GM12878 (cell line): Measurements from ENCODE around the gene PGAP3. TPM values are rescaled to one million over a fixed set of nuclear protein-coding genes. Genes with fewer than 3 reads are reported as not detected.

Source experiments
- ATAC-seq: fragments of 200-7000 bp; cut with Tn5 transposase; 3 replicates; pipeline ENCODE4 v1.9.1; 2020; ENCODE audit warnings: mild to moderate bottlenecking, moderate library complexity
- BruUV-seq: library from RNA; stranded (reverse); fragments of 400-500 nt; replicated peaks from 2 replicates; lab custom pipeline; 2021; lab: Mats Ljungman, UMichigan
- CTCF ChIA-PET: fragments of 300-600 bp; sonication (Branson Sonifier 250); formaldehyde crosslinking; extraction: SDS; loops from one replicate; lab custom pipeline; 2021; ENCODE audit warnings: inconsistent platforms; lab: Yijun Ruan, JAX
- POLR2A ChIA-PET: fragments of 350-600 bp; formaldehyde crosslinking; extraction: SDS; loops from one replicate; lab custom pipeline; 2021; ENCODE audit warnings: inconsistent platforms; lab: Charles Lee
- RAD21 ChIA-PET: fragments of 300-600 bp; sonication (Branson Sonifier 250); formaldehyde crosslinking; loops from one replicate; lab custom pipeline; 2023; ENCODE audit warnings: antibody characterized with exemption; ENCODE audit not compliant: unreplicated experiment; lab: Charles Lee
- SMC1A ChIA-PET: fragments of 300-600 bp; sonication (Branson Sonifier 250); formaldehyde crosslinking; loops from one replicate; lab custom pipeline; 2023; ENCODE audit not compliant: unreplicated experiment, uncharacterized antibody; lab: Charles Lee
- DNase-seq: peaks from one replicate; pipeline ENCODE4 v3.0.0-alpha.2; 2011; ENCODE audit warnings: low read depth, low spot score
- FAIRE-seq: peaks from 3 replicates; lab custom pipeline; 2011; peaks lifted over from hg19 to GRCh38; lab: Jason Lieb, UNC
- H2AFZ ChIP-seq: 2 replicates; pipeline ENCODE4 v1.6.0; 2011; ENCODE audit warnings: low read depth, low read length, control low read depth; ENCODE audit not compliant: control insufficient read depth
- H3K27ac ChIP-seq: 2 replicates; pipeline ENCODE4 v1.5.1; 2011; ENCODE audit warnings: control low read depth; ENCODE audit not compliant: control insufficient read depth, insufficient read depth
- H3K27me3 ChIP-seq, 2 experiments: replicated peaks in 1 of 2; 2 replicates each; pipeline versions ENCODE4 v1.6.0 to v1.6.1; 2011; ENCODE audit warnings: low read length in 1 of 2; ENCODE audit not compliant: control insufficient read depth in 2 of 2, insufficient read depth in 2 of 2
- H3K36me3 ChIP-seq, 2 experiments: 2 replicates each; pipeline ENCODE4 v1.5.1; 2011; ENCODE audit warnings: low read length in 1 of 2; ENCODE audit not compliant: control insufficient read depth in 2 of 2, insufficient read depth in 2 of 2
- H3K4me1 ChIP-seq: 2 replicates; pipeline ENCODE4 v1.6.1; 2011; ENCODE audit warnings: mild to moderate bottlenecking, low read length, moderate library complexity, mixed read lengths; ENCODE audit not compliant: control insufficient read depth, insufficient read depth
- H3K4me2 ChIP-seq: 2 replicates; pipeline ENCODE4 v1.6.0; 2011; ENCODE audit warnings: control low read depth; ENCODE audit not compliant: control insufficient read depth, insufficient read depth
- H3K4me3 ChIP-seq: fragments of 200-600 bp; sonication (generic); 2 replicates; pipeline ENCODE4 v1.5.1; 2016
- H3K79me2 ChIP-seq: 2 replicates; pipeline ENCODE4 v1.6.0; 2011; ENCODE audit warnings: low read length; ENCODE audit not compliant: control insufficient read depth, insufficient read depth
- H3K9ac ChIP-seq: 2 replicates; pipeline ENCODE4 v1.8.0; 2011; ENCODE audit warnings: low read length, control low read depth, mixed read lengths; ENCODE audit not compliant: control insufficient read depth, insufficient read depth
- H3K9me3 ChIP-seq: replicated peaks from 3 replicates; pipeline ENCODE4 v1.5.1; 2011; ENCODE audit warnings: mild to moderate bottlenecking, low read length; ENCODE audit not compliant: control insufficient read depth, insufficient read depth
- H4K20me1 ChIP-seq: 2 replicates; pipeline ENCODE4 v1.6.0; 2011; ENCODE audit not compliant: control insufficient read depth, insufficient read depth
- TARDBP ChIP-seq: IDR thresholded peaks from 2 replicates; pipeline ENCODE4 v1.6.1; 2016; ENCODE audit warnings: borderline replicate concordance
- ZNF207 ChIP-seq: fragments of 450-650 bp; IDR thresholded peaks from 2 replicates; pipeline ENCODE4 v1.6.1; 2014; ENCODE audit warnings: antibody characterized with exemption, mild to moderate bottlenecking, borderline replicate concordance
- WGBS: methylation state at CpG from one replicate; pipeline ENCODE4 v1.1.6; 2016; ENCODE audit warnings: low lambda C conversion rate; ENCODE audit not compliant: insufficient replicate concordance, insufficient coverage; ENCODE audit errors: missing lambda C conversion rate; 5-methylcytosine and 5-hydroxymethylcytosine counted together
- in situ Hi-C: fragments of 300-500 bp; cut with MboI; formaldehyde crosslinking; loops from 9 replicates; pipeline ENCODE4 v1.14.3; 2018; ENCODE audit warnings: mixed read lengths
- intact Hi-C: fragments of 100-400 bp; cut with micrococcal nuclease; formaldehyde crosslinking; loops from one replicate; pipeline ENCODE4 v1.14.2; 2022; ENCODE audit not compliant: unreplicated experiment
- polyA plus RNA-seq, 11 experiments: library from polyadenylated mRNA; depleted of rRNA in 4 of 11; unstranded in 6 of 11; stranded (reverse) in 5 of 11; fragments of >200 nt; fragmentation: Nextera tagmentation in 4 of 11; fragmentation: Illumina TruSeq in 1 of 11; extraction: Ambion mirVana in 4 of 11; extraction: Trizol in 1 of 11; gene quantifications; 1 replicate in 1 of 11; 2 replicates in 10 of 11; pipeline versions ENCODE4 v1.2.1 to v1.2.3, GENCODE V29; 2011 to 2016; ENCODE audit warnings: inconsistent platforms in 2 of 11, missing spikeins in 2 of 11, low read depth in 1 of 11
- total RNA-seq, 4 experiments: library from RNA; depleted of rRNA in 3 of 4; stranded (reverse); fragments of >200 nt in 3 of 4; fragmentation: Illumina TruSeq in 1 of 4; extraction: Trizol in 1 of 4; gene quantifications; 2 replicates each; pipeline versions ENCODE4 v1.2.1 to v1.2.3, GENCODE V29; 2013 to 2021
- TF ChIP-seq, protein P1 (sequence below): fragments of 450-650 bp; IDR thresholded peaks from 2 replicates; pipeline ENCODE4 v1.6.1; 2018; ENCODE audit warnings: mild to moderate bottlenecking, low read depth, moderate library complexity; ENCODE audit not compliant: partially characterized antibody

PGAP3 gene
- total and polyA plus RNA-seq, 10 of the 15 experiments (the other 5 are each of a cell fraction or from before 2014, with no cell fraction given): 0.21 to 10.0 (median 5.3) TPM

DNA sequence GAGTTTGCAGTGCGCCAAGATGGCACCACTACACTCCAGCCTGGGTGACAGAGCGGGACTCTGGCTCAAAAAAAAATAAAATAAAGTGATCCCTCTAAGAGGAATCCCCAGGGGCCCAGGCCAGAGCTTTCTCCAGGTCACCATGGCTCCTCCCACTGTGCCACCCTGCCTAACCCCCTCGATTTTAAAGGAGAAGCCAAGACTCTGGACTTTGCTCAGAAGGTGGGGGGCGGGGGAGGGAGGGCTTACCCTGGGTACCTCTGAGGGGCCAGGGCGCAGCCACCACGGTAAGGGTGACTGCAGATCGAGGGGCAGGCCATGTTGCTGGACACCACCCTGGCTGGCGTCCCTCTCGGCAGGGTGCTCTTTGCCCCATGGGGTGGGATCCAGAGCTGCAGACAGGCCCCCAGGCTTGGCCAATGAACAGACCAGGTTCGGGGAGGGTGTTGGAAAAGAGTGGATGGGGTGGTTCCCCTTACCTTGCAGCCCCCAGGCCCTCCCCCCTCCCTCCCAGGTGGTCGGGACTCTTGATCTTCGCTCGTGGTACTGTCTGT lies 49.4 kb upstream of the PGAP3 start:
- intact Hi-C loops (no loop called here), in situ Hi-C loops (no loop called here)
- DNase-seq (no peak), FAIRE-seq (no peak), ATAC-seq (no peak)
- H3K27ac ChIP-seq: no peak overlapping the region
- peaks cover 10% of the 10 kb centered on the region for H3K4me1 ChIP-seq
- no peak overlapping the region for H3K4me2 ChIP-seq
- POLR2A ChIA-PET: no interaction called here
- H3K27me3 ChIP-seq: peaks cover 0 to 2% of the 10 kb centered on the region in 2 experiments; a peak in 1 of 4 replicates
- WGBS: 56% methylated on average over 12 of the region's 13 CpGs
- CTCF ChIA-PET: interaction anchor here (1.0 kb wide), 2 partner anchors 12 to 115 kb away, joined by 3 to 4 read pairs; no protein-coding TSS in a partner anchor
- no peak overlapping the region for H3K9ac ChIP-seq
- H3K4me3 ChIP-seq: no peak overlapping the region
- H3K79me2 ChIP-seq: no peaks in the 10 kb centered on the region
- H4K20me1 ChIP-seq: no peaks in the 10 kb centered on the region
- SMC1A ChIA-PET: interaction anchor here (0.9 kb wide), 1 partner anchor 53 kb away, joined by 3 read pairs; no protein-coding TSS in a partner anchor
- no peak overlapping the region for H2AFZ ChIP-seq
- TF ChIP-seq, protein P1, sequence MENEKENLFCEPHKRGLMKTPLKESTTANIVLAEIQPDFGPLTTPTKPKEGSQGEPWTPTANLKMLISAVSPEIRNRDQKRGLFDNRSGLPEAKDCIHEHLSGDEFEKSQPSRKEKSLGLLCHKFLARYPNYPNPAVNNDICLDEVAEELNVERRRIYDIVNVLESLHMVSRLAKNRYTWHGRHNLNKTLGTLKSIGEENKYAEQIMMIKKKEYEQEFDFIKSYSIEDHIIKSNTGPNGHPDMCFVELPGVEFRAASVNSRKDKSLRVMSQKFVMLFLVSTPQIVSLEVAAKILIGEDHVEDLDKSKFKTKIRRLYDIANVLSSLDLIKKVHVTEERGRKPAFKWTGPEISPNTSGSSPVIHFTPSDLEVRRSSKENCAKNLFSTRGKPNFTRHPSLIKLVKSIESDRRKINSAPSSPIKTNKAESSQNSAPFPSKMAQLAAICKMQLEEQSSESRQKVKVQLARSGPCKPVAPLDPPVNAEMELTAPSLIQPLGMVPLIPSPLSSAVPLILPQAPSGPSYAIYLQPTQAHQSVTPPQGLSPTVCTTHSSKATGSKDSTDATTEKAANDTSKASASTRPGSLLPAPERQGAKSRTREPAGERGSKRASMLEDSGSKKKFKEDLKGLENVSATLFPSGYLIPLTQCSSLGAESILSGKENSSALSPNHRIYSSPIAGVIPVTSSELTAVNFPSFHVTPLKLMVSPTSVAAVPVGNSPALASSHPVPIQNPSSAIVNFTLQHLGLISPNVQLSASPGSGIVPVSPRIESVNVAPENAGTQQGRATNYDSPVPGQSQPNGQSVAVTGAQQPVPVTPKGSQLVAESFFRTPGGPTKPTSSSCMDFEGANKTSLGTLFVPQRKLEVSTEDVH: no peak
- TF ChIP-seq ZNF207 (no peak), TARDBP (no peak)
- BruUV-seq: no TSS peak
- RAD21 ChIA-PET: no interaction called here
- no peaks in the 10 kb centered on the region for H3K36me3 ChIP-seq
- no peaks in the 10 kb centered on the region for H3K9me3 ChIP-seq
